ENCODE results near the gene PARVB. TPM values are rescaled to one million over a fixed set of nuclear protein-coding genes. Genes with fewer than 3 reads are reported as not detected.

PARVB gene
- total and polyA plus RNA-seq, 10 of the 15 experiments (the other 5 are each of a cell fraction or from before 2014, with no cell fraction given), result 5.2 to 264 (median 76.0) TPM

DNA sequence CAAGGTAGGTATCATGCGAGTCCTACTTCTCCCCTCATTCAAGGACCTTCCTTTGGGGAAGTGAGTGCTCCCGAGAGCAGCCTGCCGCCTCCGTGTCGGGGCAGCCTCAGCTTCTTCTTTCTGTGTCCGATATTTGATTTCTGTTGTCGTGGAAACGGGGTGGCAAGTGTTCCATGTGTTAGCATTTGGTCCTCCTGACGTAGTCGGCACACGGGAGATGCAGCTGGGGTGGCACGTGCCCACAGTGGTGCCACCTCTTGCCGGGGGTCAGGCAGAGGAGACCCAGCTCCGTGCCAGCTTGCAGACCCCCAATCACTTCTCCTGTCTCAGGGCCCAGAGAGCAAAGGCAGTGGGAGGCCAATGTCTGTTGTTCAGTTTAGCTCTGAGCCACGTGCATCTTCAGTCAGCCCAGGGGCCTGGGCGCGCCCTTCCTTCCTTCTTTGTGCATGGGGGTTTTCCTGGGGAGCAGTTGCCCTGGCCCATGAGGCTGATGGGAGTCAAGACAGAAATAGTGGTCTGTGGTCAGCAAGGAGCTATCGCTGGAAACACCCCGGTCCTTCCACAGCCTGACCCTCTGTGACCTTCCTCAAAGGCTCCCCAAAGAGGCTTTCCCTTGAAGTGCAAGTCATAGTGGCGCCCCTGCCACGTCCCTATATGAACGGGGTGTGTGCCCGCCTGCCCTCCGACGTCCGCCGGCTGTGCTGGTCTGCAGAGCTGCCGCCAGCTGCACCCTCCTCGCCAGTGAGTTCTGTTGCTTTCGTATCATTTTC, 44.5 kb downstream of the PARVB start (continued):
- TF ChIP-seq, protein P1, sequence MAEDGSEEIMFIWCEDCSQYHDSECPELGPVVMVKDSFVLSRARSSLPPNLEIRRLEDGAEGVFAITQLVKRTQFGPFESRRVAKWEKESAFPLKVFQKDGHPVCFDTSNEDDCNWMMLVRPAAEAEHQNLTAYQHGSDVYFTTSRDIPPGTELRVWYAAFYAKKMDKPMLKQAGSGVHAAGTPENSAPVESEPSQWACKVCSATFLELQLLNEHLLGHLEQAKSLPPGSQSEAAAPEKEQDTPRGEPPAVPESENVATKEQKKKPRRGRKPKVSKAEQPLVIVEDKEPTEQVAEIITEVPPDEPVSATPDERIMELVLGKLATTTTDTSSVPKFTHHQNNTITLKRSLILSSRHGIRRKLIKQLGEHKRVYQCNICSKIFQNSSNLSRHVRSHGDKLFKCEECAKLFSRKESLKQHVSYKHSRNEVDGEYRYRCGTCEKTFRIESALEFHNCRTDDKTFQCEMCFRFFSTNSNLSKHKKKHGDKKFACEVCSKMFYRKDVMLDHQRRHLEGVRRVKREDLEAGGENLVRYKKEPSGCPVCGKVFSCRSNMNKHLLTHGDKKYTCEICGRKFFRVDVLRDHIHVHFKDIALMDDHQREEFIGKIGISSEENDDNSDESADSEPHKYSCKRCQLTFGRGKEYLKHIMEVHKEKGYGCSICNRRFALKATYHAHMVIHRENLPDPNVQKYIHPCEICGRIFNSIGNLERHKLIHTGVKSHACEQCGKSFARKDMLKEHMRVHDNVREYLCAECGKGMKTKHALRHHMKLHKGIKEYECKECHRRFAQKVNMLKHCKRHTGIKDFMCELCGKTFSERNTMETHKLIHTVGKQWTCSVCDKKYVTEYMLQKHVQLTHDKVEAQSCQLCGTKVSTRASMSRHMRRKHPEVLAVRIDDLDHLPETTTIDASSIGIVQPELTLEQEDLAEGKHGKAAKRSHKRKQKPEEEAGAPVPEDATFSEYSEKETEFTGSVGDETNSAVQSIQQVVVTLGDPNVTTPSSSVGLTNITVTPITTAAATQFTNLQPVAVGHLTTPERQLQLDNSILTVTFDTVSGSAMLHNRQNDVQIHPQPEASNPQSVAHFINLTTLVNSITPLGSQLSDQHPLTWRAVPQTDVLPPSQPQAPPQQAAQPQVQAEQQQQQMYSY (CRISPR knock-in tag; IDR thresholded peaks at IDR 0.05), result no peak
- TF ChIP-seq RAD21 (IDR thresholded peaks at IDR 0.05; ENCODE audit: insufficient read depth, low read depth, low read length), result no peak
- TF ChIP-seq SUZ12 (IDR thresholded peaks at IDR 0.05; ENCODE audit: unreplicated experiment), result no peak
- TF ChIP-seq SIN3A (IDR thresholded peaks at IDR 0.05; ENCODE audit: low read depth, low read length), result no peak
- TF ChIP-seq NBN (IDR thresholded peaks at IDR 0.05), result peak; percentile 54; the same call in 1 of the 2 replicates
- 0 out of 2 replicates have a peak, but pooled peaks have one; percentile 13 for TF ChIP-seq ZBED1 (IDR thresholded peaks at IDR 0.05; ENCODE audit: borderline replicate concordance)
- peak; percentile 28; the same call in 1 of the 2 replicates for TF ChIP-seq MTA2 (IDR thresholded peaks at IDR 0.05; ENCODE audit: low read depth)
- TF ChIP-seq TBL1XR1 (IDR thresholded peaks at IDR 0.05; ENCODE audit: low read depth, low read length), result peak; percentile 72; the same call in 1 of the 2 replicates
- no peak for TF ChIP-seq GABPA (IDR thresholded peaks at IDR 0.05; ENCODE audit: low read depth)
- peak; percentile 91 for TF ChIP-seq EED (IDR thresholded peaks at IDR 0.05; ENCODE audit: low read depth)
- TF ChIP-seq IKZF2 (IDR thresholded peaks at IDR 0.05), result peak; percentile 64 to 75
- TF ChIP-seq ATF7 (IDR thresholded peaks at IDR 0.05; ENCODE audit: low read depth), result no peak
- TF ChIP-seq IKZF1 (conservative IDR thresholded peaks at IDR 0.05), result peak; percentile 78
- TF ChIP-seq RUNX3 (IDR thresholded peaks at IDR 0.05; ENCODE audit: low read length), result peak; percentile 93
- no peak for TF ChIP-seq TAF1 (IDR thresholded peaks at IDR 0.05; ENCODE audit: borderline replicate concordance, low read depth, low read length)
- no peak for TF ChIP-seq ZBTB4 (CRISPR knock-in tag; IDR thresholded peaks at IDR 0.05)
- 0 out of 2 replicates have a peak, but pooled peaks have one; percentile 8 for TF ChIP-seq CHD2 (IDR thresholded peaks at IDR 0.05; ENCODE audit: borderline replicate concordance, low read depth, low read length)
- TF ChIP-seq, protein P2, sequence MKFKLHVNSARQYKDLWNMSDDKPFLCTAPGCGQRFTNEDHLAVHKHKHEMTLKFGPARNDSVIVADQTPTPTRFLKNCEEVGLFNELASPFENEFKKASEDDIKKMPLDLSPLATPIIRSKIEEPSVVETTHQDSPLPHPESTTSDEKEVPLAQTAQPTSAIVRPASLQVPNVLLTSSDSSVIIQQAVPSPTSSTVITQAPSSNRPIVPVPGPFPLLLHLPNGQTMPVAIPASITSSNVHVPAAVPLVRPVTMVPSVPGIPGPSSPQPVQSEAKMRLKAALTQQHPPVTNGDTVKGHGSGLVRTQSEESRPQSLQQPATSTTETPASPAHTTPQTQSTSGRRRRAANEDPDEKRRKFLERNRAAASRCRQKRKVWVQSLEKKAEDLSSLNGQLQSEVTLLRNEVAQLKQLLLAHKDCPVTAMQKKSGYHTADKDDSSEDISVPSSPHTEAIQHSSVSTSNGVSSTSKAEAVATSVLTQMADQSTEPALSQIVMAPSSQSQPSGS (IDR thresholded peaks at IDR 0.05; ENCODE audit: low read length), result no peak
- no peak for TF ChIP-seq NFYB (IDR thresholded peaks at IDR 0.05; ENCODE audit: insufficient read depth, low read depth, low read length)
- no peak for TF ChIP-seq CHD4 (IDR thresholded peaks at IDR 0.05)

Measured in GM12878 (cell line).